HepG2 (cell line): Measurements from ENCODE around the gene SIRT7. TPM values are rescaled to one million over a fixed set of nuclear protein-coding genes. Genes with fewer than 3 reads are reported as not detected.

Experiments
- ATRX ChIP-seq: sonication (generic); formaldehyde crosslinking; IDR thresholded peaks from 2 replicates; pipeline ENCODE4 v1.4.0; 2020; ENCODE audit warnings: missing genetic modification reagents, borderline replicate concordance
- GLI4 ChIP-seq: sonication (generic); formaldehyde crosslinking; IDR thresholded peaks from 2 replicates; pipeline ENCODE4 v1.5.1; 2020; ENCODE audit warnings: missing genetic modification reagents, mild to moderate bottlenecking, moderate library complexity, borderline replicate concordance
- KMT2A ChIP-seq: sonication (generic); formaldehyde crosslinking; IDR thresholded peaks from 2 replicates; pipeline ENCODE4 v1.4.0; 2020; ENCODE audit warnings: missing genetic modification reagents
- KMT2B ChIP-seq: IDR thresholded peaks from 2 replicates; pipeline ENCODE4 v1.6.1; 2016; ENCODE audit warnings: missing genetic modification reagents, missing compliant biosample characterization
- MAFG ChIP-seq: sonication (generic); formaldehyde crosslinking; IDR thresholded peaks from 2 replicates; pipeline ENCODE4 v1.5.1; 2020; ENCODE audit warnings: mild to moderate bottlenecking, missing genetic modification reagents
- MED1 ChIP-seq: sonication (generic); formaldehyde crosslinking; IDR thresholded peaks from 2 replicates; pipeline ENCODE4 v1.4.0; 2020; ENCODE audit warnings: missing genetic modification reagents
- MED8 ChIP-seq: sonication (generic); formaldehyde crosslinking; IDR thresholded peaks from 2 replicates; pipeline ENCODE4 v1.8.1; 2023; ENCODE audit warnings: mild to moderate bottlenecking, missing genetic modification reagents; ENCODE audit not compliant: insufficient replicate concordance
- POLR2G ChIP-seq: fragments of 200-400 bp; formaldehyde crosslinking; IDR thresholded peaks from 2 replicates; pipeline ENCODE4 v1.6.1; 2018; ENCODE audit warnings: mild to moderate bottlenecking, low read depth, low read length, moderate library complexity
- RBM39 ChIP-seq: fragments of 200-400 bp; formaldehyde crosslinking; IDR thresholded peaks from one replicate; pipeline ENCODE4 v1.6.1; 2018; ENCODE audit warnings: antibody characterized with exemption, mild to moderate bottlenecking, low read depth, low read length; ENCODE audit not compliant: poor library complexity, severe bottlenecking
- TRIM24 ChIP-seq: sonication (generic); formaldehyde crosslinking; IDR thresholded peaks from 2 replicates; pipeline ENCODE4 v1.8.0; 2022; ENCODE audit warnings: mild to moderate bottlenecking, missing genetic modification reagents
- XBP1 ChIP-seq: sonication (generic); formaldehyde crosslinking; IDR thresholded peaks from 2 replicates; pipeline ENCODE4 v1.5.0; 2020; ENCODE audit warnings: missing genetic modification reagents
- ZNF652 ChIP-seq: IDR thresholded peaks from 2 replicates; pipeline ENCODE4 v1.6.1; 2016; ENCODE audit warnings: low read depth, borderline replicate concordance
- ZNF674 ChIP-seq: sonication (generic); formaldehyde crosslinking; IDR thresholded peaks from 2 replicates; pipeline ENCODE4 v1.5.0; 2020; ENCODE audit warnings: low read depth, mild to moderate bottlenecking, missing genetic modification reagents
- ZNF746 ChIP-seq: sonication (generic); formaldehyde crosslinking; IDR thresholded peaks from 2 replicates; pipeline ENCODE4 v1.8.0; 2022; ENCODE audit warnings: mild to moderate bottlenecking, missing genetic modification reagents
- ZNF839 ChIP-seq: sonication (generic); formaldehyde crosslinking; IDR thresholded peaks from 2 replicates; pipeline ENCODE4 v1.4.0; 2020; ENCODE audit warnings: missing genetic modification reagents, mild to moderate bottlenecking, borderline replicate concordance
- polyA plus RNA-seq, 8 experiments: library from polyadenylated mRNA; depleted of rRNA in 3 of 8; stranded (reverse) in 7 of 8; unstranded in 1 of 8; fragments of >200 nt; fragmentation: Illumina TruSeq in 4 of 8; extraction: Trizol in 4 of 8; gene quantifications; 2 replicates each; pipeline versions ENCODE4 v1.2.1 to v1.2.3, GENCODE V29; 2011 to 2016; ENCODE audit warnings: low read depth in 4 of 8, missing spikeins in 1 of 8, mixed read lengths in 1 of 8; ENCODE audit not compliant: insufficient read depth in 1 of 8
- total RNA-seq, 5 experiments: library from RNA; depleted of rRNA; stranded (reverse); fragments of >200 nt; fragmentation: Illumina TruSeq; extraction: Trizol; gene quantifications; 2 replicates each; pipeline ENCODE4 v1.2.3, GENCODE V29; 2016; ENCODE audit warnings: low read depth in 1 of 5
- TF ChIP-seq, protein P1 (sequence below): sonication (generic); formaldehyde crosslinking; IDR thresholded peaks from 2 replicates; pipeline ENCODE4 v1.4.0; 2020; ENCODE audit warnings: missing genetic modification reagents, borderline replicate concordance
- TF ChIP-seq, protein P2 (sequence below): sonication (generic); formaldehyde crosslinking; IDR thresholded peaks from 2 replicates; pipeline ENCODE4 v1.8.0; 2022; ENCODE audit warnings: missing genetic modification reagents, low read depth, mild to moderate bottlenecking, borderline replicate concordance
- TF ChIP-seq, protein P3 (sequence below): sonication (generic); formaldehyde crosslinking; IDR thresholded peaks from 2 replicates; pipeline ENCODE4 v1.4.0; 2020; ENCODE audit warnings: missing genetic modification reagents
- TF ChIP-seq, protein P4 (sequence below): IDR thresholded peaks from 2 replicates; pipeline ENCODE4 v1.6.1; 2016; ENCODE audit warnings: missing compliant biosample characterization, missing genetic modification reagents, borderline replicate concordance
- TF ChIP-seq, protein P5 (sequence below): sonication (generic); formaldehyde crosslinking; IDR thresholded peaks from 2 replicates; pipeline ENCODE4 v1.5.0; 2020; ENCODE audit warnings: missing genetic modification reagents

SIRT7 gene
- total and polyA plus RNA-seq, 2 of the 13 experiments (the other 11 are each of a cell fraction or from before 2014, with no cell fraction given): 8.3 to 24.8 TPM

DNA sequence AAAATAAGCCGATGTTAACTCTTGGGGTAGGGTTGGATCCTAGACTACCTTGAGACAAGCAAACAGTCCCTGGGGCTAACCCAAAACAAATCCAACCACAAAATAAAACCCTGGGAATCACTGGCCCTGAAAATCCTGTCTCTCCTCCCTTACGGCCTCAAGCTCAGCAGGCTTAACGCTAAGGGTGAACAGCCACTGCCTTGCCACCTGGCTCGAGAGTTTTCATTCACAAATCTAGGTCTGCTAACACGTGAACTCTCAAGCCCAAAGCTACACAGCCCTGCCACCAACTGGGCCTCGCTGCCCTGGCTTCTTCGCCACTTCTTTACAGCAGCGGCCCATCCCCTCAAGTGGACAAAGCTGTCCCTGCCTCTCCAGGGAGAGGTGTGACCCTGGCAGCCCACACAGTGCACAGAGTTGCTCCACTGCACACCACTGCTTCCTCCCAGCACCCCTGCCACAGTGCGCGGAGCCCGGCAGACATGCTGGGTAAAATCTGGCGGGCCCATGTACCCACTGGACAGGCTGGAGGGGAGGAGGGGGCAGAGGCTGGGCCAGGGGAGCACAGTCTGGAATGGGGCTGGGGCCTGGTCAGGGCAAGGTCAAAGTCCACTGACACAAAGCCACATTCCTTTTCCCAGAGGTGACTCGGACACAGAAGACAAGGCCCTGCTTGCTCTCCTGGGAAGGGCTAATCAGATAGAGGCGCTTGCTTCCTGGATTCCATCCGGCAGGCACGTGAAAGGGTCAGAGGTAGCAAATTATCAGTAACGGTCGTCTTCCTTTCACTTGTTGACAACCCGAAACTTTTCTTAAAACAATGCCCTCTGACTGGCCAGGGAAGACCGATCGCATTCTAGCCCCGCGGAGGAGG lies 7.8 kb downstream of the SIRT7 start (continued):
- TF ChIP-seq ZNF652 (no peak), MAFG (CRISPR knock-in tag) (no peak), MED1 (CRISPR knock-in tag) (peak; percentile 93), TRIM24 (CRISPR knock-in tag) (no peak), KMT2A (peak; percentile 46; the same call in 1 of the 2 replicates), MED8 (CRISPR knock-in tag) (peak; percentile 42), XBP1 (CRISPR knock-in tag) (no peak), ATRX (CRISPR knock-in tag) (no peak), GLI4 (CRISPR knock-in tag) (no peak), RBM39 (peak; percentile 75), ZNF674 (no peak), POLR2G (peak; percentile 87), ZNF839 (CRISPR knock-in tag) (no peak), KMT2B (CRISPR knock-in tag) (peak; percentile 53), ZNF746 (CRISPR knock-in tag) (peak; percentile 52; the same call in 1 of the 2 replicates)
- TF ChIP-seq, protein P1, sequence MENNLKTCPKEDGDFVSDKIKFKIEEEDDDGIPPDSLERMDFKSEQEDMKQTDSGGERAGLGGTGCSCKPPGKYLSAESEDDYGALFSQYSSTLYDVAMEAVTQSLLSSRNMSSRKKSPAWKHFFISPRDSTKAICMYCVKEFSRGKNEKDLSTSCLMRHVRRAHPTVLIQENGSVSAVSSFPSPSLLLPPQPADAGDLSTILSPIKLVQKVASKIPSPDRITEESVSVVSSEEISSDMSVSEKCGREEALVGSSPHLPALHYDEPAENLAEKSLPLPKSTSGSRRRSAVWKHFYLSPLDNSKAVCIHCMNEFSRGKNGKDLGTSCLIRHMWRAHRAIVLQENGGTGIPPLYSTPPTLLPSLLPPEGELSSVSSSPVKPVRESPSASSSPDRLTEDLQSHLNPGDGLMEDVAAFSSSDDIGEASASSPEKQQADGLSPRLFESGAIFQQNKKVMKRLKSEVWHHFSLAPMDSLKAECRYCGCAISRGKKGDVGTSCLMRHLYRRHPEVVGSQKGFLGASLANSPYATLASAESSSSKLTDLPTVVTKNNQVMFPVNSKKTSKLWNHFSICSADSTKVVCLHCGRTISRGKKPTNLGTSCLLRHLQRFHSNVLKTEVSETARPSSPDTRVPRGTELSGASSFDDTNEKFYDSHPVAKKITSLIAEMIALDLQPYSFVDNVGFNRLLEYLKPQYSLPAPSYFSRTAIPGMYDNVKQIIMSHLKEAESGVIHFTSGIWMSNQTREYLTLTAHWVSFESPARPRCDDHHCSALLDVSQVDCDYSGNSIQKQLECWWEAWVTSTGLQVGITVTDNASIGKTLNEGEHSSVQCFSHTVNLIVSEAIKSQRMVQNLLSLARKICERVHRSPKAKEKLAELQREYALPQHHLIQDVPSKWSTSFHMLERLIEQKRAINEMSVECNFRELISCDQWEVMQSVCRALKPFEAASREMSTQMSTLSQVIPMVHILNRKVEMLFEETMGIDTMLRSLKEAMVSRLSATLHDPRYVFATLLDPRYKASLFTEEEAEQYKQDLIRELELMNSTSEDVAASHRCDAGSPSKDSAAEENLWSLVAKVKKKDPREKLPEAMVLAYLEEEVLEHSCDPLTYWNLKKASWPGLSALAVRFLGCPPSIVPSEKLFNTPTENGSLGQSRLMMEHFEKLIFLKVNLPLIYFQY (CRISPR knock-in tag): no peak; the same call in 1 of the 2 replicates
- TF ChIP-seq, protein P2, sequence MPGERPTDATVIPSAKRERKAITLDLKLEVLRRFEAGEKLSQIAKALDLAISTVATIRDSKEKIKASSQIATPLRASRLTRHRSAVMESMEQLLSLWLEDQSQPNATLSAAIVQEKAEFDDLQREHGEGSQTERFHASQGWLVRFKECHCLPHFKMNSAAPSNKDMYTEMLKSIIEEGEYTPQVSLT: no peak
- TF ChIP-seq, protein P3, sequence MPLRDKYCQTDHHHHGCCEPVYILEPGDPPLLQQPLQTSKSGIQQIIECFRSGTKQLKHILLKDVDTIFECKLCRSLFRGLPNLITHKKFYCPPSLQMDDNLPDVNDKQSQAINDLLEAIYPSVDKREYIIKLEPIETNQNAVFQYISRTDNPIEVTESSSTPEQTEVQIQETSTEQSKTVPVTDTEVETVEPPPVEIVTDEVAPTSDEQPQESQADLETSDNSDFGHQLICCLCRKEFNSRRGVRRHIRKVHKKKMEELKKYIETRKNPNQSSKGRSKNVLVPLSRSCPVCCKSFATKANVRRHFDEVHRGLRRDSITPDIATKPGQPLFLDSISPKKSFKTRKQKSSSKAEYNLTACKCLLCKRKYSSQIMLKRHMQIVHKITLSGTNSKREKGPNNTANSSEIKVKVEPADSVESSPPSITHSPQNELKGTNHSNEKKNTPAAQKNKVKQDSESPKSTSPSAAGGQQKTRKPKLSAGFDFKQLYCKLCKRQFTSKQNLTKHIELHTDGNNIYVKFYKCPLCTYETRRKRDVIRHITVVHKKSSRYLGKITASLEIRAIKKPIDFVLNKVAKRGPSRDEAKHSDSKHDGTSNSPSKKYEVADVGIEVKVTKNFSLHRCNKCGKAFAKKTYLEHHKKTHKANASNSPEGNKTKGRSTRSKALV (CRISPR knock-in tag): peak; percentile 82
- TF ChIP-seq, protein P4, sequence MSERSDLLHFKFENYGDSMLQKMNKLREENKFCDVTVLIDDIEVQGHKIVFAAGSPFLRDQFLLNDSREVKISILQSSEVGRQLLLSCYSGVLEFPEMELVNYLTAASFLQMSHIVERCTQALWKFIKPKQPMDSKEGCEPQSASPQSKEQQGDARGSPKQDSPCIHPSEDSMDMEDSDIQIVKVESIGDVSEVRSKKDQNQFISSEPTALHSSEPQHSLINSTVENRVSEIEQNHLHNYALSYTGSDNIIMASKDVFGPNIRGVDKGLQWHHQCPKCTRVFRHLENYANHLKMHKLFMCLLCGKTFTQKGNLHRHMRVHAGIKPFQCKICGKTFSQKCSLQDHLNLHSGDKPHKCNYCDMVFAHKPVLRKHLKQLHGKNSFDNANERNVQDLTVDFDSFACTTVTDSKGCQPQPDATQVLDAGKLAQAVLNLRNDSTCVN (CRISPR knock-in tag): 0 out of 2 replicates have a peak, but pooled peaks have one; percentile 14
- TF ChIP-seq, protein P5, sequence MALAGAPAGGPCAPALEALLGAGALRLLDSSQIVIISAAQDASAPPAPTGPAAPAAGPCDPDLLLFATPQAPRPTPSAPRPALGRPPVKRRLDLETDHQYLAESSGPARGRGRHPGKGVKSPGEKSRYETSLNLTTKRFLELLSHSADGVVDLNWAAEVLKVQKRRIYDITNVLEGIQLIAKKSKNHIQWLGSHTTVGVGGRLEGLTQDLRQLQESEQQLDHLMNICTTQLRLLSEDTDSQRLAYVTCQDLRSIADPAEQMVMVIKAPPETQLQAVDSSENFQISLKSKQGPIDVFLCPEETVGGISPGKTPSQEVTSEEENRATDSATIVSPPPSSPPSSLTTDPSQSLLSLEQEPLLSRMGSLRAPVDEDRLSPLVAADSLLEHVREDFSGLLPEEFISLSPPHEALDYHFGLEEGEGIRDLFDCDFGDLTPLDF (CRISPR knock-in tag): peak; percentile 68; the same call in 1 of the 2 replicates
